ENCODE results near the gene SLC6A18.

Gene SLC6A18

GRCh38 chr5:1294835-1295649 lies 69.9 kb downstream of the SLC6A18 start, which contains the start of gene TERT:
Gene TERT, minus strand, starts transcription at chr5:1295068. Its CDS starts 79 bp downstream, at chr5:1294989.
- DNase-seq, result no peak

DNA sequence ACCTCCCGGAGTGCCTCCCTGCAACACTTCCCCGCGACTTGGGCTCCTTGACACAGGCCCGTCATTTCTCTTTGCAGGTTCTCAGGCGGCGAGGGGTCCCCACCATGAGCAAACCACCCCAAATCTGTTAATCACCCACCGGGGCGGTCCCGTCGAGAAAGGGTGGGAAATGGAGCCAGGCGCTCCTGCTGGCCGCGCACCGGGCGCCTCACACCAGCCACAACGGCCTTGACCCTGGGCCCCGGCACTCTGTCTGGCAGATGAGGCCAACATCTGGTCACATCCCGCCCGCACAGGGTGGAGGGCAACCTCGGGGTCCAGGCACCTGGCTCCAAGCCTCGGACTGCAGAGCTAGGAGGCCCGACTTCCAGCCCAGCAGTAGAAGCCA lies 70.5 kb downstream of the SLC6A18 start:
- no peak for DNase-seq
